BE2C (cell line): ENCODE measurements around the gene C12orf60.

Source experiments
- DNase-seq: peaks from one replicate; pipeline ENCODE4 v3.0.0-alpha.2; 2020
- H3K27me3 ChIP-seq: fragments of 250-450 bp; sonication (Bioruptor Pico); 2 replicates; pipeline ENCODE4 v1.5.1; 2020; ENCODE audit warnings: mild to moderate bottlenecking
- H3K36me3 ChIP-seq: fragments of 250-450 bp; sonication (Bioruptor Pico); 2 replicates; pipeline ENCODE4 v1.5.1; 2020; ENCODE audit warnings: mild to moderate bottlenecking
- H3K4me1 ChIP-seq: fragments of 250-450 bp; sonication (Bioruptor Pico); 2 replicates; pipeline ENCODE4 v1.5.1; 2020
- H3K4me3 ChIP-seq: 2 replicates; pipeline ENCODE4 v1.5.1; 2011; ENCODE audit warnings: low read depth, low read length
- H3K9me3 ChIP-seq: fragments of 250-450 bp; sonication (Bioruptor Pico); 2 replicates; pipeline ENCODE4 v1.5.1; 2020
- CTCF ChIP-seq: IDR thresholded peaks from 2 replicates; pipeline ENCODE4 v1.5.1; 2012; ENCODE audit warnings: mild to moderate bottlenecking, low read depth, low read length

Gene C12orf60

GRCh38 chr12:14771651-14772137, 31.8 kb upstream of the C12orf60 start:
- Histone ChIP-seq H3K9me3 (no peaks in the 10 kb centered on the region), H3K36me3 (no peaks in the 10 kb centered on the region), H3K4me3 (peak overlapping the region; percentile 98; the same call in 1 of the 2 replicates), H3K27me3 (no peaks in the 10 kb centered on the region), H3K4me1 (peaks cover 3% of the 10 kb centered on the region; the same call in 1 of the 2 replicates)
- no peak for TF ChIP-seq CTCF
- DNase-seq: no peak

GRCh38 chr12:14772946-14773345, 30.5 kb upstream of the C12orf60 start:
- Histone ChIP-seq H3K27me3 (no peaks in the 10 kb centered on the region), H3K4me3 (peak overlapping the region; percentile 93), H3K9me3 (no peaks in the 10 kb centered on the region), H3K4me1 (peaks cover 7% of the 10 kb centered on the region), H3K36me3 (no peaks in the 10 kb centered on the region)
- DNase-seq: no peak
- TF ChIP-seq CTCF: no peak

- Histone ChIP-seq H3K27me3 (no peaks in the 10 kb centered on the region), H3K9me3 (no peaks in the 10 kb centered on the region), H3K4me3 (peak overlapping the region; percentile 93), H3K4me1 (peaks cover 7% of the 10 kb centered on the region), H3K36me3 (no peaks in the 10 kb centered on the region)
- no peak for DNase-seq
- no peak for TF ChIP-seq CTCF
Measured at GRCh38 chr12:14773685-14774073, 29.8 kb upstream of the C12orf60 start.

GRCh38 chr12:14774074-14774905, 29.2 kb upstream of the C12orf60 start:
- Histone ChIP-seq H3K27me3 (no peaks in the 10 kb centered on the region), H3K4me1 (peaks cover 7% of the 10 kb centered on the region), H3K36me3 (no peaks in the 10 kb centered on the region), H3K9me3 (no peaks in the 10 kb centered on the region), H3K4me3 (peak overlapping the region; percentile 93)
- peak; percentile 92 for DNase-seq
- no peak for TF ChIP-seq CTCF

- Histone ChIP-seq H3K36me3 (no peaks in the 10 kb centered on the region), H3K4me1 (peaks cover 7% of the 10 kb centered on the region), H3K4me3 (peak overlapping the region; percentile 93), H3K9me3 (no peaks in the 10 kb centered on the region), H3K27me3 (no peaks in the 10 kb centered on the region)
- peak; percentile 38 for DNase-seq
- no peak for TF ChIP-seq CTCF
Measured at GRCh38 chr12:14774906-14775635, 28.4 kb upstream of the C12orf60 start.

- DNase-seq: no peak
- Histone ChIP-seq H3K27me3 (no peaks in the 10 kb centered on the region), H3K36me3 (no peaks in the 10 kb centered on the region), H3K4me1 (peaks cover 7% of the 10 kb centered on the region), H3K4me3 (peak overlapping the region; percentile 93), H3K9me3 (no peaks in the 10 kb centered on the region)
- no peak for TF ChIP-seq CTCF
Measured at GRCh38 chr12:14775636-14775980, 27.9 kb upstream of the C12orf60 start.
